HUES64 (cell line): ENCODE data around the gene SLC1A4.
"Not testable (repeated sequence)": the region's sequence is repeated elsewhere in the genome, so short reads cannot be mapped to it uniquely, and the experiment has no call there.

Source experiments
- H3K27ac ChIP-seq: 2 replicates; pipeline ENCODE4 v1.7.0; 2013; ENCODE audit warnings: low read depth, low read length, inconsistent platforms
- H3K27me3 ChIP-seq: 2 replicates; pipeline ENCODE4 v1.6.1; 2013; ENCODE audit warnings: mild to moderate bottlenecking, low read length; ENCODE audit not compliant: insufficient read depth
- H3K36me3 ChIP-seq: 2 replicates; pipeline ENCODE4 v1.6.1; 2013; ENCODE audit warnings: mild to moderate bottlenecking, low read length; ENCODE audit not compliant: insufficient read depth
- H3K4me1 ChIP-seq: 2 replicates; pipeline ENCODE4 v1.6.1; 2013; ENCODE audit warnings: mild to moderate bottlenecking, low read length, moderate library complexity; ENCODE audit not compliant: insufficient read depth
- H3K4me3 ChIP-seq: 2 replicates; pipeline ENCODE4 v1.5.1; 2013; ENCODE audit warnings: mild to moderate bottlenecking, low read length, moderate library complexity
- H3K9ac ChIP-seq: 2 replicates; pipeline ENCODE4 v1.6.1; 2013; ENCODE audit warnings: mild to moderate bottlenecking, low read depth, low read length
- H3K9me3 ChIP-seq: 2 replicates; pipeline ENCODE4 v1.6.1; 2013; ENCODE audit warnings: low read depth, low read length; ENCODE audit not compliant: insufficient read depth
- WGBS: fragments of 150-250, 120-280 bp; methylation state at CpG from one replicate; pipeline ENCODE4 v1.1.7; 2013; ENCODE audit warnings: missing lambda C conversion rate; 5-methylcytosine and 5-hydroxymethylcytosine counted together

Gene SLC1A4

GRCh38 chr2:64998658-64999061, 9.5 kb downstream of the SLC1A4 start:
- Histone ChIP-seq H3K36me3 (no peaks in the 10 kb centered on the region), H3K4me1 (no peaks in the 10 kb centered on the region), H3K27me3 (no peaks in the 10 kb centered on the region), H3K27ac (no peak overlapping the region), H3K9me3 (no peaks in the 10 kb centered on the region), H3K9ac (no peak overlapping the region), H3K4me3 (no peak overlapping the region)
- 72% methylated on average over 2 of the region's 2 CpGs for WGBS

DNA sequence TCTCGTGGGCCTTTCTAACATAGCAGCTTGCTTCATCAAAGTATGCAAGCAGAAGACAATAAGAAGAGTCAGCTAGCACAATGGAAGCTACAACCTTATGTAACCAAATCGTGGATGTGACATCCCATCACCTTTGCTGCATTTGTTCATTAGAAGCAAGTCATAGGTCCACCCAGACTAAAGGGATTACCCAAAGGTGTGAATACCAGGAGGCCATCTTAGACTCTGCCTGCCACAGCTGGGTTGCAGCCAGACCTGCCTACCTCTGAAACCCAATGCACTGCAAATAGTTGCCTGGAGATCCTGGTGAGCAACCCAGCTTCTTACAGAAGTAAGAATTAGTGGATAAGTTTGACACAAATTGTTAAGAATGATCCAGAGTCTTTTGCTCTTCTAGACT, 10.6 kb downstream of the SLC1A4 start:
- no peaks in the 10 kb centered on the region for H3K27me3 ChIP-seq
- 68% methylated on average over 2 of the region's 2 CpGs for WGBS
- H3K4me1 ChIP-seq: no peaks in the 10 kb centered on the region
- H3K9me3 ChIP-seq: no peaks in the 10 kb centered on the region
- H3K9ac ChIP-seq: no peak overlapping the region
- H3K36me3 ChIP-seq: no peaks in the 10 kb centered on the region
- H3K4me3 ChIP-seq: no peak overlapping the region
- no peak overlapping the region for H3K27ac ChIP-seq

- H3K9ac ChIP-seq: no peak overlapping the region
- no peaks in the 10 kb centered on the region for H3K4me1 ChIP-seq
- no peaks in the 10 kb centered on the region for H3K36me3 ChIP-seq
- WGBS: 94% methylated on average over 3 of the region's 3 CpGs
- no peak overlapping the region for H3K27ac ChIP-seq
- H3K9me3 ChIP-seq: no peaks in the 10 kb centered on the region
- H3K27me3 ChIP-seq: no peaks in the 10 kb centered on the region
- H3K4me3 ChIP-seq: no peak overlapping the region
Observed at GRCh38 chr2:65000644-65001043, 11.4 kb downstream of the SLC1A4 start.

- H3K36me3 ChIP-seq: no peaks in the 10 kb centered on the region
- WGBS: 90% methylated on average over 3 of the region's 3 CpGs
- H3K9ac ChIP-seq: no peak overlapping the region
- H3K9me3 ChIP-seq: no peaks in the 10 kb centered on the region
- no peaks in the 10 kb centered on the region for H3K27me3 ChIP-seq
- no peaks in the 10 kb centered on the region for H3K4me1 ChIP-seq
- H3K4me3 ChIP-seq: no peak overlapping the region
- no peak overlapping the region for H3K27ac ChIP-seq
Observed at GRCh38 chr2:65003037-65003436, 13.8 kb downstream of the SLC1A4 start.

DNA sequence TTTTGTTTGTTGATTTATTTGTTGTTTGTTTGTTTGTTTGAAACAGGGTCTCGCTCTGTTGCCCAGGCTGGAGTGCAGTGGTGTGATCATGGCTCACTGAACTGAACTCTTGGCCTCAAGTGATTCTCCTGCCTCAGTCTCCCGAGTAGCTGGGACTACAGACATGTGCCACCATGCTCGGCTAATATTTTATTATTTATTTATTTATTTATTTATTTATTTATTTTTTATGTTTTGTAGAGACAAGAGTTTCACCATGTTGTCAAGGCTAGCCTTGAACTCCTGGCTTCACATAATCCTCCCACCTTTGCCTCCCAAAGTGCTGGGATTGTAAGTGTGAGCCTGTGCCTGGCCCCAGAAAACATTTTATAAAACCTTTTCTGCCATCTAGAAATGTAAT, 15.0 kb downstream of the SLC1A4 start:
- not testable (repeated sequence) for H3K27ac ChIP-seq, H3K4me3 ChIP-seq, H3K9ac ChIP-seq, H3K9me3 ChIP-seq, H3K36me3 ChIP-seq, H3K4me1 ChIP-seq, H3K27me3 ChIP-seq
- 97% methylated on average over 2 of the region's 3 CpGs for WGBS

- H3K36me3 ChIP-seq: no peaks in the 10 kb centered on the region
- no peak overlapping the region for H3K4me3 ChIP-seq
- no peaks in the 10 kb centered on the region for H3K27me3 ChIP-seq
- no peaks in the 10 kb centered on the region for H3K9me3 ChIP-seq
- peaks cover 9% of the 10 kb centered on the region; the same call in 1 of the 2 replicates for H3K4me1 ChIP-seq
- H3K27ac ChIP-seq: 0 out of 2 replicates have a peak overlapping the region, but pooled peaks have one; percentile 10
- H3K9ac ChIP-seq: no peak overlapping the region; the same call in 1 of the 2 replicates
- no CpG with 5 or more reads among the region's 1 CpG for WGBS
Observed at GRCh38 chr2:65013776-65014175, 24.6 kb downstream of the SLC1A4 start.

DNA sequence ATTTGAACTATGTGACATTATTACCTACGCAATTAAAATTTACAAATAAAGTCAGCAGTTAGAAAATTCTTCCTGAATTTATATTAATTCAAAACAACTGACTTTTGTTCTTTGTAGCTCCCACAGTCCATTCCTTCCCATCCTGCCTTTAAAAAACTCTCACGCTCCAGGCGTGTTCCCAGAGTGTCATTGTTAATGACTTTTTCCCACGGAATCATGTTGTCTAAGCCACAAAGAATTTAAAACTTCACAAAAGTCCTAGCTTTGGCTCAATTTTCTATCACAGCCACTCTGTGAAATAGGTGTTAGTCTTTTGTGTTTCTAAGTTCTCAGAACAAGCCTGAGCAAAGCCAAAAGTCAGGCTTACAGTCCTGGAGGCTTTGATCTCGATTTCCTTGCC, 26.5 kb downstream of the SLC1A4 start:
- no peaks in the 10 kb centered on the region for H3K36me3 ChIP-seq
- H3K27ac ChIP-seq: no peak overlapping the region
- 89% methylated on average over 5 of the region's 5 CpGs for WGBS
- no peaks in the 10 kb centered on the region for H3K27me3 ChIP-seq
- no peaks in the 10 kb centered on the region for H3K9me3 ChIP-seq
- no peak overlapping the region for H3K9ac ChIP-seq
- H3K4me3 ChIP-seq: no peak overlapping the region
- peaks cover 9% of the 10 kb centered on the region; the same call in 1 of the 2 replicates for H3K4me1 ChIP-seq

GRCh38 chr2:65016789-65017188, 27.6 kb downstream of the SLC1A4 start:
- WGBS: 92% methylated on average over 6 of the region's 6 CpGs
- Histone ChIP-seq H3K9me3 (no peaks in the 10 kb centered on the region), H3K4me1 (peaks cover 9% of the 10 kb centered on the region; the same call in 1 of the 2 replicates), H3K27ac (no peak overlapping the region), H3K36me3 (no peaks in the 10 kb centered on the region), H3K27me3 (no peaks in the 10 kb centered on the region), H3K4me3 (no peak overlapping the region), H3K9ac (no peak overlapping the region)

DNA sequence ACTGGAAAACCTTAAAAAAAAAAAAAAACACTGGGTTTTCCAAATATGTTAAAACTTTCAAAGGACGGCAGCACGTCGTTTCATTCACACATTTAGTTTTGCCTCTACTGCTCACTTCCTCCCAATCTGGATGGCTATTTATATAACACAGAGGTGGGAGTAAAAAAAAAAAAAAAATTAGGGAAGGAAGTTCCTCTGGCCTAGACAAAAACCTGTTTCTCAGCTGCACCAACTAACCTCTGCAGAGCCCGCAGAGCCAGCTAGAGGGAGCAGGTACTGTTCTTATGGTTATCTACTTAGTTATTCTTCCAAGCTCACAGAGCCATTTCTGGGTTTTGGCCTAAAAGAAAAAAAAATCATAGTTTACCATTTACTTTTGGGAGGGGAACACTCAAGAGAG, 28.1 kb downstream of the SLC1A4 start:
- H3K27me3 ChIP-seq: no peaks in the 10 kb centered on the region
- H3K9ac ChIP-seq: no peak overlapping the region
- H3K4me3 ChIP-seq: no peak overlapping the region
- no peak overlapping the region for H3K27ac ChIP-seq
- peaks cover 9% of the 10 kb centered on the region; the same call in 1 of the 2 replicates for H3K4me1 ChIP-seq
- H3K9me3 ChIP-seq: no peaks in the 10 kb centered on the region
- no CpG with 5 or more reads among the region's 4 CpGs for WGBS
- H3K36me3 ChIP-seq: no peaks in the 10 kb centered on the region

DNA sequence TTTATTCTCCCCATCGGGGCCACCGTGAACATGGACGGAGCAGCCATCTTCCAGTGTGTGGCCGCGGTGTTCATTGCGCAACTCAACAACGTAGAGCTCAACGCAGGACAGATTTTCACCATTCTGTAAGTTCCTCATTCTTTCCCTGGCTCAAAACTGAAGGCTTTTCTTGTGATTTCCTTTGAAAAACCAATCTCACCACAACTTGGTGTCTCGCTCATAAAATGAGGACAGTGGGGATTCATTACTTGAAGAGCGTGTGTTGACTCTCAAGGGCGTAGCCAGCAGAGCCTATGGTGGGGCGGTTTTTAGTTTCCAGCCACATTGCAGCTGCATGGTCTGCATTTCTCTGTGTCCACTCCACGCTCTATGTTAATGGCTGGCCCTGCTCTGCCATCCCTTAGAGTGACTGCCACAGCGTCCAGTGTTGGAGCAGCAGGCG, 29.0 kb downstream of the SLC1A4 start:
- Histone ChIP-seq H3K9me3 (no peaks in the 10 kb centered on the region), H3K27ac (no peak overlapping the region), H3K4me3 (no peak overlapping the region), H3K36me3 (no peaks in the 10 kb centered on the region; the same call in 1 of the 2 replicates), H3K9ac (no peak overlapping the region), H3K27me3 (no peaks in the 10 kb centered on the region), H3K4me1 (peaks cover 9% of the 10 kb centered on the region; the same call in 1 of the 2 replicates)
- WGBS: 92% methylated on average over 15 of the region's 15 CpGs

DNA sequence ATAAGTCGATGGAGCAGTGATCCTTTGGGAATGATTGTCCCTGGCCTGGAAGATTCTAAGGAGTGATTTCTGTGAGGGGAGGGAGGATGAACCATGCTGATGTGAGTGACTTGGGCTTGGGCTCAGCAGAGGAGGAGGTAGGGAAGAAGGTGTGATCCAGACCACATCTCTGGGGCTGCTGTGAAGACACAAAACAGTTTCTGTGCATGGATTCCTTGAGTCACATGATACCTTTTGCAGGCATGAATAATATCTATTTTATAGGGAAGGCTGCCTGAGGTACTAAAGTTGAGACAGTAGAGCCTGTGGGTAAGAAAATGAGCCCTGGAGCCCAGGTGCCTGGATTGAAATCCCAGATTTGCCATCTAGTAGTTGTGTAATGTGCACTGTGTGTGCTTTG, 29.8 kb downstream of the SLC1A4 start:
- H3K9ac ChIP-seq: no peak overlapping the region
- no peaks in the 10 kb centered on the region for H3K27me3 ChIP-seq
- H3K9me3 ChIP-seq: no peaks in the 10 kb centered on the region
- 90% methylated on average over 1 of the region's 1 CpG for WGBS
- no peak overlapping the region for H3K27ac ChIP-seq
- no peaks in the 10 kb centered on the region; the same call in 1 of the 2 replicates for H3K36me3 ChIP-seq
- H3K4me1 ChIP-seq: peaks cover 3% of the 10 kb centered on the region; the same call in 1 of the 2 replicates
- no peak overlapping the region for H3K4me3 ChIP-seq

- Histone ChIP-seq H3K27ac (no peak overlapping the region), H3K4me3 (no peak overlapping the region), H3K36me3 (no peaks in the 10 kb centered on the region; the same call in 1 of the 2 replicates), H3K9me3 (no peaks in the 10 kb centered on the region), H3K9ac (no peak overlapping the region), H3K4me1 (no peaks in the 10 kb centered on the region), H3K27me3 (no peaks in the 10 kb centered on the region)
- WGBS: 84% methylated on average over 8 of the region's 8 CpGs
Observed at GRCh38 chr2:65019675-65020195, 30.5 kb downstream of the SLC1A4 start.
